GM18505 (cell line): ENCODE data around the gene BCL2L12.

Experiments
- ATAC-seq: cut with Tn5 transposase; IDR thresholded peaks from one replicate; pipeline ENCODE4 v1.9.1; 2021; ENCODE audit not compliant: unreplicated experiment
- POLR2A ChIP-seq: IDR thresholded peaks from 4 replicates; pipeline ENCODE4 v1.6.1; 2011; ENCODE audit warnings: borderline replicate concordance; ENCODE audit not compliant: insufficient read depth, insufficient read length; ENCODE audit errors: extremely low read depth

The BCL2L12 gene

GRCh38 chr19:49679771-49680413 lies 14.2 kb downstream of the BCL2L12 start:
- TF ChIP-seq POLR2A, result no peak
- ATAC-seq, result no peak

DNA sequence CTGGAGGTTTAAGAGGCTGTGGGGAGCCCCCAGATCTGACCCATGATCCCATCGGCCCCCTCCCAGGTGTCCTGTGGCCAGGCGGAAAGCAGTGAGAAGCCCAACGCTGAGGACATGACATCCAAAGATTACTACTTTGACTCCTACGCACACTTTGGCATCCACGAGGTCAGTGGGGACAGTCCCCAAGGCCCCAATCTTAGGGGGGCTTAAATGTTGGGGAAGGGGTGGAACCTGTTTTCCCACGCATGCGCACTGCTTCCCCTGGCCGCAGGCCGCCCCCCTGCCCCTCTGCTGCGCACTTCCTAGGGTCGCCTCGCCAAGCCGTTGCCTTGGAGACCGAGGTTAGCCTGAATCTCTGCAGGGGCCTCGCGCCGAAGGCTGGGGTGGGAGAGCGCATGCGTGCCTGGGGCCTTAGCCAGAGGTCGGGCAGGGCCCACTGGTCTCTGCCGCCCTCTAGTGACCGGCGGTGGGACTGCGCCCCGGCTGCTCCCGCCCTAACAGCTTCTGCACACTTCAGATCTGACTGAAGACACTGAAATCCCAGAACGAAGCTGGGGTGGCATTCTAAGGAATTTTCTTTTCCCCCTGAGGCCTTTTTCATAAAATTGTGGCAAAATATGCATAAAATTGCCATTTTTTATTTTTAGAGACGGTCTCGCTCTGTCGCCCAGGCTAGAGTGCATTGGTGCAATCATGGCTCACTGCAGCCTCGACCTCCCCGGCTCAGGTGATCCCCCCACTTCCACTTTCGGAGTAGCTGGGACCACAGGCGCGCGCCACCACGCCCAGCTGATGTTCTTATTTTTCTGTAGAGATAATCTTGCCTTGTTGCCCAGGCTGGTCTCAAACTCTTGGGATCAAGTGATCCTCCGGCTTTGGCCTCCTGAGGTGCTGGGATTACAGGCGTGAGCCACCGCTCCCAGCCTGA lies 15.0 kb downstream of the BCL2L12 start:
- peak; percentile 21 for ATAC-seq

DNA sequence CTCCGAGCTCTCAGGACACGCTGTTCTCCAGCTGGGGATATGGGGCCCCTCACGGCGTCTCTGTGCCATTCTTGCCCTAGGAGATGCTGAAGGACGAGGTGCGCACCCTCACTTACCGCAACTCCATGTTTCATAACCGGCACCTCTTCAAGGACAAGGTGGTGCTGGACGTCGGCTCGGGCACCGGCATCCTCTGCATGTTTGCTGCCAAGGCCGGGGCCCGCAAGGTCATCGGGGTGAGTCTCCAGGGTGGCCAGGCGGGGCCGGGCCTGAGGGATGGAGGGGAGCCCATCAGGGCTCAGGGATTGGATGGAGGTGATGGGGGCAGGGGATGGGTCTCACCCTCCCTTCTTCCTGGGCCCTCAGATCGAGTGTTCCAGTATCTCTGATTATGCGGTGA lies 16.1 kb downstream of the BCL2L12 start:
- TF ChIP-seq POLR2A, result no peak
- no peak for ATAC-seq

More for the DNA sequence above, 15.0 kb downstream of the BCL2L12 start:
- TF ChIP-seq POLR2A, result peak; percentile 14

DNA sequence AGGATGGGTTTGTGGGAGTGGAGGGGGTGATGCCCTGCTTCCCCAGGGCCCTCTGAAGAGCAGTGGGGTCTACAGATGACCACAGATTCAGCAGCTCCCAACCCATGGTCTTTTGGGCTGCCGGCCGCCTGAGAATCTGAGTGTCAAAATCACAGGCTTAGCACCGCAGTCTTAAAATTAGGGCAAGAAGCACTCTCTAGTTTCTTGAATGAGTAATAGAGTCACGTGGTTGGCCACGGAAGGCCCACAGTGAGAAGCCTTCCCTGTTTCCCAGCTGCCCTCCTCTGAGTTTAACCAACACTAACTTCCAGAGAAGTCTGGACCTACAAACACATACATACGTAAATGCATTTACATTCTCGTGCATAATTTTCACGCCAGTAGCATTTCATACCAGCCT lies 16.5 kb downstream of the BCL2L12 start:
- no peak for TF ChIP-seq POLR2A
- no peak for ATAC-seq

DNA sequence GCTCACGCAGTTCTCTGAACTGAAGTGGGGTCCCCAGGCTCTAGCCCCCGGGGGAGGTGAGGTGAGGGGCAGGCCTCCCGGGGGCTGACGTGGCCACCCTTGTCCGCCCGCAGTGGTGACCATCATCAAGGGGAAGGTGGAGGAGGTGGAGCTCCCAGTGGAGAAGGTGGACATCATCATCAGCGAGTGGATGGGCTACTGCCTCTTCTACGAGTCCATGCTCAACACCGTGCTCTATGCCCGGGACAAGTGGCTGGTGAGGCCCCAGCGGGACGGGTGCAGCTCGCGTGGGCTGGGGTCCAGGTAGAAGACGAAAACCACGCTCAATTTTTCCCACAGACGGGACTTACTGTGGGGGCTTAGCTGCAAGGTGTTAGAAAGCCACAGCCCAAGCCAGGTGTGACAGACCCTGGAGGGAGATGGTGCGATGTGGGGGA lies 18.1 kb downstream of the BCL2L12 start:
- no peak for TF ChIP-seq POLR2A
- ATAC-seq, result no peak

GRCh38 chr19:49684251-49684982 lies 18.7 kb downstream of the BCL2L12 start:
- TF ChIP-seq POLR2A, result peak; percentile 4
- ATAC-seq, result no peak

- peak; percentile 28 for TF ChIP-seq POLR2A
- ATAC-seq, result no peak
These were observed 19.3 kb downstream of the BCL2L12 start for GRCh38 chr19:49684983-49685553.

- no peak for ATAC-seq
- TF ChIP-seq POLR2A, result peak; percentile 40
These were observed 20.2 kb downstream of the BCL2L12 start for GRCh38 chr19:49685845-49686332.

DNA sequence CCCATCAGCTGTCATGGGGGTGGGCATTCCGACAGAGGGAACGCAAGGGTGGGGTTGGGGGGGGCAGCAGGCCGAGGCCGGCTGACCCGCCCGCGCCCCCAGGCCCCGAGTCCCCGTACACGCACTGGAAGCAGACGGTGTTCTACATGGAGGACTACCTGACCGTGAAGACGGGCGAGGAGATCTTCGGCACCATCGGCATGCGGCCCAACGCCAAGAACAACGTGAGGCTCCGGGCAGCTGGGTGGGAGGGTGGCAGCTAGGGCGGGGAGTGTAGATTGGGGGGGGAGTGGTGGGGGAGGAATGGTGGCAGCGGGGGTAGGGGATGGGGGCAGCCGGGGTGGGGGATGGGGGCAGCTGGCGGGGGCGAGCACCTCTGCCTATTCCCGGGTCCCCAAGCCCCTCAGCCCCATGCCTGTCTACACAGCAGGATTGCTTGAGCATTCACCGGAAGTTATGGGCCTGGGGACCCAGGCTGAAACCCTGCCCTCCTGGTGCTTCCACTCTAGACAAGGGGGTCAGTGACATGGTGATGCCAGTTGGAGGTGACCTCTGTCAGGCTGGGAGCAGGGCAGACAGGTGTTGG lies 20.9 kb downstream of the BCL2L12 start:
- no peak for TF ChIP-seq POLR2A
- ATAC-seq, result no peak

- no peak for ATAC-seq
- no peak for TF ChIP-seq POLR2A
These were observed 21.4 kb downstream of the BCL2L12 start for GRCh38 chr19:49687150-49687549.

DNA sequence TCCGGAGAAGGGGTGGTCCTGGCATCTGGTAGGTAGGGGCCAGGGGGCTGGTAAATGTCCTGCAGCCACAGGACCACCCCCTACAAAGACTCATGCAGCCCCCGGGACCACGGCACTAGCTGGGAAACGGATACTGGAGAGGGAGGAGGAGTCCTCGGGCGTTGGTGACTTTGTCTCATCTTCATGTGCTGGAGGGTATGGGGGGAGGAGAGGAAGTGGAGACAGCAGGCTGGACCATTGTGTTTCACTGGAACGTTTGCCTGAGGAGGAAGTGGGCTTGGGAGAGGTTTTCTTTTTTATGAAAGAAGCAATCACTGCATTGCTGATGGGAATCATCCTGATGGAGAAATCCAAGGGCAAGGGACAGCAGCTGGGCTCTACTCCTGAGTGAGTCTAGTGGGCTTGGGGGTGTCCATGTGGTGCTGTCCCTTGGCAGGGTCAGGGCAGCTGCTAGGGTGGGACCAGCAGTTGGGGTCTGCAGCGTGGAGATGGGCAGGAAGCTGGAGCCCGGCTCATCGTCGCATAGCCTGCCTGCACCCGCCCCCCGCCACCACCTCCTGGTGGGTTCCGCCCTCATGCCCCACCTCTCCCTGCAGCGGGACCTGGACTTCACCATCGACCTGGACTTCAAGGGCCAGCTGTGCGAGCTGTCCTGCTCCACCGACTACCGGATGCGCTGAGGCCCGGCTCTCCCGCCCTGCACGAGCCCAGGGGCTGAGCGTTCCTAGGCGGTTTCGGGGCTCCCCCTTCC lies 22.0 kb downstream of the BCL2L12 start:
- peak; percentile 10 for TF ChIP-seq POLR2A
- no peak for ATAC-seq

- TF ChIP-seq POLR2A, result no peak
- no peak for ATAC-seq
These were observed 22.9 kb downstream of the BCL2L12 start for GRCh38 chr19:49688531-49689132.
